Measurements from ENCODE around the gene IQSEC2.

DNA sequence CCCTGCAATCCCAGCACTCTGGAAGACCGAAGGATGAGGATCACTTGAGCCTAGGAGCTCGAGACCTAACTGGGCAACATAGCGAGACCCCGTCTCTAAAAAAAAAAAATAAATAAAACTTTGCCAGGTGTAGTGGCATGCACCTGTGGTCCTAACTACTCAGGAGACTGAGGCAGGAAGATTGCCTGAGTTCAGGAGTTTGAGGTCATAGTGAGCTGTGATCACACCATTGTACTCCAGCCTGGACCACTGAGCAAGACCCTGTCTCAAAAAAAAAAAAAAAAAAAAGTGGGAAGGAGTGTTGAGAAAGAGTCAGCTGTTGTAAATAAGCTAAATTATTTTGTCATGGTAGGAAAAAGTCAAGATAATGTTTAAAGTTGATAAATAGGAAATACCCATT, 27.5 kb upstream of the IQSEC2 start:
- TF ChIP-seq CTCF (conservative IDR thresholded peaks at IDR 0.05; ENCODE audit: low read depth, low read length) (no peak), EZH2 (IDR thresholded peaks at IDR 0.05; ENCODE audit: low read length, unreplicated experiment) (no peak)
